ENCODE data around the gene TOMM40. TPM values are rescaled to one million over a fixed set of nuclear protein-coding genes. Genes with fewer than 3 reads are reported as not detected.

Gene TOMM40
- total and polyA plus RNA-seq, 2 of the 13 experiments (the other 11 are each of a cell fraction or from before 2014, with no cell fraction given), result 72.0 to 110 TPM

- no peak for TF ChIP-seq RNF2 (conservative IDR thresholded peaks at IDR 0.05; ENCODE audit: low read depth)
- no peak for TF ChIP-seq RBM39 (IDR thresholded peaks at IDR 0.05; ENCODE audit: low read depth, low read length, poor library complexity, severe bottlenecking)
- no peak for TF ChIP-seq ZNF850 (CRISPR knock-in tag; conservative IDR thresholded peaks at IDR 0.05)
- no peak; the same call in 1 of the 2 replicates for TF ChIP-seq ZNF639 (CRISPR knock-in tag; conservative IDR thresholded peaks at IDR 0.05)
- no peak for TF ChIP-seq FLYWCH1 (CRISPR knock-in tag; IDR thresholded peaks at IDR 0.05)
- TF ChIP-seq ZNF484 (CRISPR knock-in tag; IDR thresholded peaks at IDR 0.05; ENCODE audit: borderline replicate concordance, low read depth), result no peak
- no peak for TF ChIP-seq HNF1A (IDR thresholded peaks at IDR 0.05; ENCODE audit: low read depth)
- no peak for TF ChIP-seq HNF1A (CRISPR knock-in tag; IDR thresholded peaks at IDR 0.05; ENCODE audit: borderline replicate concordance)
- no peak for TF ChIP-seq ZNF335 (CRISPR knock-in tag; IDR thresholded peaks at IDR 0.05)
- TF ChIP-seq ZSCAN31 (CRISPR knock-in tag; IDR thresholded peaks at IDR 0.05; ENCODE audit: low read depth), result no peak
- TF ChIP-seq ZNF235 (CRISPR knock-in tag; IDR thresholded peaks at IDR 0.05; ENCODE audit: borderline replicate concordance), result no peak; the same call in 1 of the 2 replicates
- no peak for TF ChIP-seq ETV6 (CRISPR knock-in tag; conservative IDR thresholded peaks at IDR 0.05)
- no peak for TF ChIP-seq ZBTB21 (CRISPR knock-in tag; IDR thresholded peaks at IDR 0.05)
- no peak for TF ChIP-seq FOXK2 (IDR thresholded peaks at IDR 0.05)
- no peak for TF ChIP-seq ZFP41 (CRISPR knock-in tag; IDR thresholded peaks at IDR 0.05; ENCODE audit: borderline replicate concordance)
- TF ChIP-seq ZNF512B (CRISPR knock-in tag; IDR thresholded peaks at IDR 0.05; ENCODE audit: borderline replicate concordance), result no peak
- TF ChIP-seq BCL3 (CRISPR knock-in tag; IDR thresholded peaks at IDR 0.05), result no peak
- TF ChIP-seq ZNF788 (CRISPR knock-in tag; IDR thresholded peaks at IDR 0.05; ENCODE audit: borderline replicate concordance), result no peak
- TF ChIP-seq NCOR1 (IDR thresholded peaks at IDR 0.05; ENCODE audit: borderline replicate concordance, low read length), result no peak
- TF ChIP-seq ZNF557 (CRISPR knock-in tag; IDR thresholded peaks at IDR 0.05), result no peak
- no peak for TF ChIP-seq ARNT (IDR thresholded peaks at IDR 0.05)
These were observed 34.5 kb upstream of the TOMM40 start (continued) for GRCh38 chr19:44856421-44857083.

Data from HepG2 (cell line).